SK-N-MC (cell line): ENCODE measurements around the gene C1QBP.

ENCODE experiments used
- EZH2 ChIP-seq: fragments of 200-600 bp; sonication (generic); IDR thresholded peaks from one replicate; pipeline ENCODE4 v1.6.1; 2017; ENCODE audit warnings: antibody characterized with exemption
- FOXP2 ChIP-seq: optimal IDR thresholded peaks from 2 replicates; pipeline ENCODE3; 2011; ENCODE audit warnings: mild to moderate bottlenecking, moderate library complexity; ENCODE audit not compliant: insufficient read depth; ENCODE audit errors: extremely low read length, control extremely low read depth
- POLR2AphosphoS5 ChIP-seq: IDR thresholded peaks from 2 replicates; pipeline ENCODE4 v1.6.1; 2012; ENCODE audit warnings: mild to moderate bottlenecking, low read depth, low read length, borderline replicate concordance

- TF ChIP-seq POLR2AphosphoS5 (no peak), EZH2 (no peak), FOXP2 (no peak)
Measured at GRCh38 chr17:5446786-5447185, 7.8 kb upstream of the C1QBP start.
